Daoy (cell line): Measurements from ENCODE around the gene EVX1. TPM values are rescaled to one million over a fixed set of nuclear protein-coding genes. Genes with fewer than 3 reads are reported as not detected.

Source experiments
- DNase-seq: peaks from one replicate; pipeline ENCODE4 v3.0.0-alpha.2; 2015; ENCODE audit warnings: low read depth
- total RNA-seq: library from RNA; depleted of rRNA; stranded (reverse); fragments of >200 nt; shearing (Covaris generic); gene quantifications from 2 replicates; pipeline ENCODE4 v1.2.3, GENCODE V29; 2014

The EVX1 gene
- total RNA-seq, 1 experiment from 2014 or later = not detected

GRCh38 chr7:27229448-27229847, 13.2 kb upstream of the EVX1 start:
- DNase-seq = no peak

GRCh38 chr7:27235387-27236311, 7.0 kb upstream of the EVX1 start:
- DNase-seq = peak; percentile 90

- peak; percentile 86 for DNase-seq
Measured at GRCh38 chr7:27237735-27238334, 4.8 kb upstream of the EVX1 start.

DNA sequence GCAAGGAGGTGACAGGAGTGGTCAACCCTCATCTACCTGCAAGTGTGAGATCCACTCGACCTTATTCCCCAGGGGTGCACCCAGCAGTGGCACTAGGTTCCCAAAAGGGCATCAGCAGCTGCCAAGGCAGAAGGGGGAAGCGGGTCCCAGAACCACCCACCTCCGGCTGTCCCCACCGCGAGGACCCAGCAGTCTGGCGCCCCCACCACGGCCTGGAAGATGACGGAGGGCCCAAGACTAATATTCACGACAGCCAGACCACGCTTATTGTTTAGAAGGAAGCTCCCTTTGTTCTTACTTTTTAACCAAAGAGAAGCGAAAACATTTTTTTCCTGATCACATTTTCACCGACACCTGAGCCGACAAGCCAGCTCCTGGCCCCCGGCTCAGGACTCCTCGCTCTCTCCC, 3.6 kb upstream of the EVX1 start:
- no peak for DNase-seq

GRCh38 chr7:27239387-27240014, 3.1 kb upstream of the EVX1 start:
- no peak for DNase-seq

GRCh38 chr7:27240015-27240731, 2.4 kb upstream of the EVX1 start:
- DNase-seq = no peak

DNA sequence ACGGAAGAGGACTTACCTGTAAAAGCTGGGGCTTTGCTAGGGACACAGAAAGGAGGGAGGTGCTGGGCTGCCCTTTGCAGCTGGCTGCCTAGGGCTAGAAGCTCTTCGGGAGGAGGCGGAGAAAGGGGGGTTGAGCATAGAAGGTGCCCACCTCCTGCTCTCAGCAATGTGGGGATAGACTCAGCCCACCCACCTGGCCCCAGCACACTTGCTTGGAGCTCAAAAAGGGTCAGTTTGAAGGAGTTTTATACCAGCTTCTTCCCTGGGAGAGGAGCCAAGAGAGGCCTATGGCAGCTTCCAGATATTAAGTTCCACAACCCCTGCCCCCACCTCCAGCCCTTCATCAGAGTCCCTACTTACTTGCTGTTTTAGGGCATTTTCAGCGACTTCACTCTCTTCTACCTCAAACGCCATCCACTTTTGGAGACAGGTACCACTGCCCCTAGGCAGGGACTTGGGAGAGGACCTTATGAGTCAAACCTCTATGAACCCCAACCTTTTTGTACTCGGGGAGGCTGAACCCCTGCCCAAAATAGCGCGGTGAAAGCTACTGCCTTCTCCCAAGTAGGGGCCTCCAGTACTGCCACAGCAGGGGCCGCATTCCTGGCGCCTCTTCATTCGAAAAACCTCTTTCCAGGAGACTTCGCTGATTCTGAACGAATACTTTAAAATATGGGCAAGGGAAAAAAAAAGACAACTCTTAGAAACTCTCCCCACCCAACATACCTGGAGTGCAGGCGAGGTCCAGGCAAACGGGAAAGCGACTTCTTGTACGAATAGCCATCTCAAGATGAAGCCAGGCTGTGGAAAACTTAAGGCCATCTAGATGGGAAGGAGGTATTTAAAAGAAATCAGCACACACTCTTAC, 1.2 kb upstream of the EVX1 start:
- no peak for DNase-seq

DNA sequence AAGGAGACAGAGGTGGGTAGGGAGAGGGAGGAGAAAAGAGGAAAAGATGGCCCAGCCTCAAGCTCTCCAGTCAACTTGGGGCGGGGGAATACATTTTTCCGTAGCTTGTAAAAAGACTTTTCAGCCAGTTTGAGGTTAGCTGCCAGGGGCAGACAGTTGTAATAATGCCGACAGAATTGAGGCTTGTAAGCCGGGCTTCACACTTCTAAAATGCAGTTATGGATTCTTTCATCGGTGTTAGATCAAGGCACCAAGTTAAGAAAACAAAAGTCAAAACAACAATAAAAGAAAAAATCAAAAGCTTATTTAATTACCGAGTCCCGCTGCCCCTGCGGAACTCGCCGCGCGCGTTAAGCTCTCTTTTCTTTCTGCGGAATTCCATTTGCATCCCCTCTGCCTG, 448 bp upstream of the EVX1 start:
- no peak for DNase-seq

DNA sequence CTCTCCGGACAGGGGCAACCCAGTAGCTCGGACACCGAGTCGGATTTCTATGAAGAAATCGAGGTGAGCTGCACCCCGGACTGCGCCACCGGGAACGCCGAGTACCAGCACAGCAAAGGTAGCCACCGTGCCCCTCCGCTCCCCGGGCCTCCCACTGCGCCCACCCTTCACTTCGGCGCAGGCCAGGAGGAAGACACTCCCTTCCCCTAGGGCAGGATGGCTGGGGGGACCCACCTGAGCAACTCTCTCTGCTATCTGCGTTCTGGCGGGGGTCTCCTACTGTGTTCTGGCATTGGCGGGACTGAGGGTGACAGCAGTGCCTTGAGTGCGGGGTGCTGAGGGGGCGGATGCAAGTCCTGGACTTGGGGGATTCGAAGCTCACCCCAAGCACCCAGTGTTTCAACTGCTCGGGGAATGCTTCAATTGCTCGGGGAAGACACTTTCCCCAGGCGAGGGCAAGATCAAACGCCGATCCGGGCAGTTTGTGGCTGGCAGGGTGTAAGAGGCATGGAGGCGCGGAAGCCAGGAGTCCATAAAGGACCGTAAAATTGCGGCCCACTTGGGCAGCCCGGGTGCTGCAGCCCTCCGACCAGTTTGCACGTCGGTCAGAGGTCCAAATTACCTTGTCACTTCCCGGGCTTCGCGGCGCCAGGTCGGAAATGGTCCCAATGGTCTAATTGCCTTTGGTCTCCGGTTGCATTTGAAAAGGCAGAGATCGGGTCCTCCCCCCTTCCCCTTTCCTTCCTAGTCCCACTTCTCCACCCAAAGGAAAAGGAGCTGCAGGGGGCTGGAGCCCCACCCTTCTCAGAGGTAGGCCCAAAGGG, 950 bp downstream of the EVX1 start:
- DNase-seq = no peak

DNA sequence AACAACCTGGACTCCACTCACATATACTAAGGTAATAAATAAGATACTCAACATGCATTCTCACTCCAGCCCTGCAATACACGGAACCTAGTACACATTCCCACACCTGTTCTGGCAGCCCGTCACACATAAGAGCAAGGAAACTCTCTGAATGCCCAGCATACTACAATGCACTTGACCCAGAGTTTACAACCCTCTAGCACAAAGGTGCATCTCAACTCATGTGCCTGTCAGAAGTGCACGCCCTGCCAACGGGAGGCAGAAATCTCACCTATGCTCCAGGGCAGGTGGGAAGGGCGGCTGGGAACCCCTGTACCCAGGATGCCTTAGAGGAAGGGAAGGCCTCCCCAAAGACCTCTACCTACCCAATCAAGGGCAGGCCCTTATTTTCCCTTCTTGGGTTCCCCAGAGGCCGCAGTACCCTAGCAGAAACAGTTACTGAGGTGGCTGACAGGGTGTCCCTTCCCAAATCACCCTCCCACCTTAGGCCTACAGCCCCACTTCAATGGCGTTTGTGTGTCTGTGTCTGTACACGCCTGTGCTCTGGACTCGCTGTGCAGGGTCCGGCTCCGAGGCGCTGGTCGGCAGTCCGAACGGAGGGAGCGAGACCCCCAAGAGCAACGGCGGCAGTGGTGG, 2.0 kb downstream of the EVX1 start:
- no peak for DNase-seq

GRCh38 chr7:27245124-27245797, 2.7 kb downstream of the EVX1 start:
- DNase-seq = no peak

- DNase-seq = peak; percentile 65
Measured at GRCh38 chr7:27245798-27246691, 3.4 kb downstream of the EVX1 start.

GRCh38 chr7:27247000-27247399, 4.4 kb downstream of the EVX1 start:
- no peak for DNase-seq

- no peak for DNase-seq
Measured at GRCh38 chr7:27247452-27248426, 5.1 kb downstream of the EVX1 start.

DNA sequence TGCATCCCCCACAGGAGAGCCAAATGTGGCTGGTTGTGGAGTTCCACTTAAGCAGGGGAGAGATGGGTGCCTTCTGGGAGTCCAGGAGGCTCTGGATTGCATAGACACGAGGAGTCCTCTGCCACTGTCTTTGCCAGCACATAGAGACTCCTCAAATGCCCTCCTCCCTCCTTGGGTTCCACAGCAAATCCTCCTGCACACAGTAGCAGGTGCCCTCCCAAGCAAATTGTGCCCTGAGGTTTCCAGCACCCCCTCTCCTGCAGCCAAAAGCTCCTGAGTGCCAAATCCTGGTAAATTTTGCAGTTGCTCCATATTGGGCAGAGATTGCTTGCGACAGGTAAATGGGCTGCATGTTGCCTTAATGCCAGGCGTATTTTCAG, 5.8 kb downstream of the EVX1 start:
- DNase-seq = no peak

DNA sequence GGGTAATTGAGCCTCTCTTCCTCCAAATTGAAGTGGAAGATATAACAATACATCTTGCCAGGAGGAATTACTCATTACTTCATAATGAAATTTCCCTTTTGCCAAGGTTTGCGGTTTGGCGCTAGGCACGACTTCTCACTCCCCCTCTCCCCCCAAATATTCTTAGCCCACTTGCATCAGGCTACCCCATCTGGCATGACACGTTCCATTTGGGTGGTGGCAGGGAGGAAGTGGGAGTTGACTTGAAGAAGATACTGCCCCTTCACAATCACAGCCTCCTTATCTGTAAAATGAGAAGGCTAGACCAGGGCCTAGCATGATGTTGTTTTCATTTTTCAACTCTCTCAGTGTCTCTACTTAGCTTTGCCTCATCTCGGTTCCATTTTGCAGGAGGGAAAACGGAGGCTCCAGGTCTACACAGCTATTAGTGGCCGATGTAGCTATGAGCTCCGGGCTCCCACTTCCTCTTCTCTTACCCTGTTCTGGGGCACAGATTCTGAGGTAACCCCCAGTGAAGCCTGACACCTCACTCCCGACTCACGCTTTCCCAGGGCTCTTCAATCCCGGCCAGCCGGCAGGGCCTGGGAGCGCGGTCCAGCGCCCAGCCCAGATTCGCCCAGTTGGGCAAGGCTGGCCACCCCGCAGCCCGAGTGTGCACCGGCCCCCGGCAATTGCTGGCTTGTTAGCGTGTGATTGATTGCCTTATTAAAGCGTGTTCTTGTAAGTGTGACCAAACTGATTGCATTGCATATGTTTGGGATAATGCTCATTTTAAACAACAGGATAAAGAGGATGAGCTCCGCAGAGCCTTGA, 6.5 kb downstream of the EVX1 start:
- peak; percentile 95 for DNase-seq
